Measurements from ENCODE around the gene VPS33B. TPM values are rescaled to one million over a fixed set of nuclear protein-coding genes. Genes with fewer than 3 reads are reported as not detected.

VPS33B gene
- total and polyA plus RNA-seq, 3 donors from 2014 or later, result 12.6 to 20.6 (median 16.9) TPM

DNA sequence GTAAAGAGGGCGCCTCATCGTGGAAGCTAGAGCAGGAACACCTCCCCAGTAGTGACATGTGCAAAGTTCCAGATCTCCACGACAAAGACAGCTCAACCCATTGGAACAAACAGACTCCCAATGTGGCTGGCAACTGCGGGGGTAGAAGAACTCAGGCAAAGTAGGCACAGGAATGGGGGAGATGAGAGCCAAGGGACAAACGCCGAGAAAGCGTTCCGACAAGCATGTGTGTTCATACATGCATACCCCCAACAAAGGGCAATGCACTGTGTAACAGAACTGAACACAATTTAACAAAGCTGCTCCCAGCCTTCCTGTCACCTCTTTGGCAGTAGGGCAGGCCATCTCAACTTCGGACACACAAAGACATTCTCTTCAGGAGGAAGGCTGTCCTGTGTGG is 56.1 kb downstream of the VPS33B start:
- 90 to 93% methylated on average over 9 of the region's 9 CpGs for WGBS, 2 donors
- intact Hi-C loops (cut with DNase I; ENCODE audit: low total_unique reads), result no loop called here

DNA sequence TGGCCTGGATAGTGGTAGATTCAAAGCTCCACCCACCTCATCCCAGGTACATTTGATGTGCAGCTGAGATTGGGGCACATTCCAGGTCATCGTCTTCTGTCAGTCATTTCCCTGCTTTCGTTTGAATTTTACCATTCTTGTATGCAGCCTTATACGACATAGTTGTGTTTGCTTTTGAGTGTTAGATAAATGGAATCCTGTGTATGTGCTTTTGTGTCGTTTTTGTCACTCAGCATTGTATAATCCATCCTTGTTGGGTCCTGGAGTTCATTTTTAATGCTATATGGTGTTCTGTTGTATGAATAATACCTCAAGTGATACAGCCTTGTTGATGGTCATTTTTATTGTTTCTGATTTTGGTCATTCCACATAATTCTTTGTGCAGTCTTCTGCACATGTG is 60.4 kb downstream of the VPS33B start:
- H3K36me3 ChIP-seq (ENCODE audit: low read depth, missing control alignments), result no peaks in the 10 kb centered on the region
- WGBS, 2 donors, result 84 to 87% methylated on average over 4 of the region's 4 CpGs
- H3K27me3 ChIP-seq, result no peaks in the 10 kb centered on the region
- no peak overlapping the region for H3K27ac ChIP-seq
- H3K4me1 ChIP-seq, result peaks cover 7% of the 10 kb centered on the region
- intact Hi-C loops (cut with DNase I; ENCODE audit: low total_unique reads), result no loop called here
- TF ChIP-seq POLR2A (IDR thresholded peaks at IDR 0.05), result no peak
- TF ChIP-seq, protein P1, sequence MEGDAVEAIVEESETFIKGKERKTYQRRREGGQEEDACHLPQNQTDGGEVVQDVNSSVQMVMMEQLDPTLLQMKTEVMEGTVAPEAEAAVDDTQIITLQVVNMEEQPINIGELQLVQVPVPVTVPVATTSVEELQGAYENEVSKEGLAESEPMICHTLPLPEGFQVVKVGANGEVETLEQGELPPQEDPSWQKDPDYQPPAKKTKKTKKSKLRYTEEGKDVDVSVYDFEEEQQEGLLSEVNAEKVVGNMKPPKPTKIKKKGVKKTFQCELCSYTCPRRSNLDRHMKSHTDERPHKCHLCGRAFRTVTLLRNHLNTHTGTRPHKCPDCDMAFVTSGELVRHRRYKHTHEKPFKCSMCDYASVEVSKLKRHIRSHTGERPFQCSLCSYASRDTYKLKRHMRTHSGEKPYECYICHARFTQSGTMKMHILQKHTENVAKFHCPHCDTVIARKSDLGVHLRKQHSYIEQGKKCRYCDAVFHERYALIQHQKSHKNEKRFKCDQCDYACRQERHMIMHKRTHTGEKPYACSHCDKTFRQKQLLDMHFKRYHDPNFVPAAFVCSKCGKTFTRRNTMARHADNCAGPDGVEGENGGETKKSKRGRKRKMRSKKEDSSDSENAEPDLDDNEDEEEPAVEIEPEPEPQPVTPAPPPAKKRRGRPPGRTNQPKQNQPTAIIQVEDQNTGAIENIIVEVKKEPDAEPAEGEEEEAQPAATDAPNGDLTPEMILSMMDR (IDR thresholded peaks at IDR 0.05), result no peak
- DNase-seq, result no peak
- H3K9me3 ChIP-seq, result no peaks in the 10 kb centered on the region
- H3K4me3 ChIP-seq, result no peak overlapping the region

More for the DNA sequence above, 56.1 kb downstream of the VPS33B start:
- no peaks in the 10 kb centered on the region for H3K9me3 ChIP-seq
- H3K27ac ChIP-seq, result no peak overlapping the region
- DNase-seq, result no peak
- no peak overlapping the region for H3K4me3 ChIP-seq
- no peaks in the 10 kb centered on the region for H3K36me3 ChIP-seq (ENCODE audit: low read depth, missing control alignments)
- no peaks in the 10 kb centered on the region for H3K4me1 ChIP-seq
- TF ChIP-seq, protein P1 (IDR thresholded peaks at IDR 0.05), result no peak
- no peak for TF ChIP-seq POLR2A (IDR thresholded peaks at IDR 0.05)
- no peaks in the 10 kb centered on the region for H3K27me3 ChIP-seq

DNA sequence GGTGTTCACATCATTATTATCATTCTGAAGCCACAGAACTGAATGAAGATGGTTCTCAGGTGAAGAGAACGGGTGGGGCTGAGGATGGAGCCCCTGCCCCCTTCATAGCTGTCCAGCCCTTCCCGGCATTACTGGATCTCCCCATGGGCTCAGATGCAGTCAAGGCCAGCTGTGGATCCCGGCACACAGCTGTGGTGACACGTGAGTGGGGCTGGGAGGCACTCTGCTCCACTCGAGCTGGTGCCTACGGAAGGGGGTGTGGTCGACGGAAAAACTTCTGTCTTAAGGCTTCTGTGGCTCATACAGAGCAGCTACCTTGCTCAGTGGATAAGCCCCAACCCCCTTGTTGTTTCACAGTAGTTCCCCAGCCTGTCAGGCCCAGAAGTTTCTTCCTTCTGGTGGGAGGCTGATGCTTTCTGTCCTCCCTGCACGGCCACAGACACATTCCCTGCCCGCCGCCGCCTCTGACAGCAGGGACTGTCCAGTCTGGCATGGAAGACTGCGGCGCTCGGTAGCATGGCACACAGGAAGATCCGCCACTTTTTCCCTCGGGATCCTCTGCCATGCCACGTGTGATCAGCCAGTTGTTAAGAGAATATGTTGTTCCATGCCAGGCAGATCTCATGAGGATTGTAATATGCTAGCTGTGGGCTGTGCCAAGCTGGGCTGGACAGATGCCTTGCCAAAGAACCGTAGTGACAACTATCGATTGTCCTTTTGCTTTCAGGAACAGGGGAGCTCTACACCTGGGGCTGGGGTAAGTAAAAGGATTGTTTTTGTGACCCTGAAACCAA is 61.9 kb downstream of the VPS33B start:
- H3K4me3 ChIP-seq, result no peak overlapping the region
- DNase-seq, result no peak
- intact Hi-C loops (cut with DNase I; ENCODE audit: low total_unique reads), result no loop called here
- no peaks in the 10 kb centered on the region for H3K36me3 ChIP-seq (ENCODE audit: low read depth, missing control alignments)
- H3K4me1 ChIP-seq, result peaks cover 14% of the 10 kb centered on the region
- H3K27ac ChIP-seq, result no peak overlapping the region
- H3K9me3 ChIP-seq, result no peaks in the 10 kb centered on the region
- TF ChIP-seq POLR2A (IDR thresholded peaks at IDR 0.05), result no peak
- TF ChIP-seq, protein P1 (IDR thresholded peaks at IDR 0.05), result no peak
- H3K27me3 ChIP-seq, result no peaks in the 10 kb centered on the region
- 84 to 86% methylated on average over 17 to 20 of the region's 20 CpGs for WGBS, 2 donors

DNA sequence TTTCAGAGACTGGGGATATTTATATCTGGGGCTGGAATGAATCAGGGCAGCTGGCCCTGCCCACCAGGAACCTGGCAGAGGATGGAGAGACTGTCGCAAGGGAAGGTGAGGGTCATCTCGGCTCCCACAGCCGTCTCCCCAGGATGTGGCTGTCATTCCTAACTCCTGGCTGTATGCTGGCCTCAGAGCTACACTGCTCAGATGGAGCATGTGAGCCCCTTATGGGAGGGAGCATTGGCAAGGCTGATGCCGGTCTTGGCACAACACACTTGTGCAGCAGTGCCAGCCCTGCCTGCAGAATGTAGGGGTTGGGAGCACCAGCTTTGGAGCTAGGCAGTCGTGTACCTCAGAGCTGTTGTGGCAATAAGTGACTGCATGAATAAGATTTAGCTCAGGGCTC is 62.5 kb downstream of the VPS33B start:
- Histone ChIP-seq H3K27ac (no peak overlapping the region), H3K4me1 (peaks cover 19% of the 10 kb centered on the region), H3K27me3 (no peaks in the 10 kb centered on the region), H3K4me3 (no peak overlapping the region), H3K9me3 (no peaks in the 10 kb centered on the region), H3K36me3 (ENCODE audit: low read depth, missing control alignments) (no peaks in the 10 kb centered on the region)
- no peak for TF ChIP-seq POLR2A (IDR thresholded peaks at IDR 0.05)
- intact Hi-C loops (cut with DNase I; ENCODE audit: low total_unique reads), result no loop called here
- no peak for DNase-seq
- WGBS, 2 donors, result 66 to 82% methylated on average over 3 to 5 of the region's 5 CpGs

DNA sequence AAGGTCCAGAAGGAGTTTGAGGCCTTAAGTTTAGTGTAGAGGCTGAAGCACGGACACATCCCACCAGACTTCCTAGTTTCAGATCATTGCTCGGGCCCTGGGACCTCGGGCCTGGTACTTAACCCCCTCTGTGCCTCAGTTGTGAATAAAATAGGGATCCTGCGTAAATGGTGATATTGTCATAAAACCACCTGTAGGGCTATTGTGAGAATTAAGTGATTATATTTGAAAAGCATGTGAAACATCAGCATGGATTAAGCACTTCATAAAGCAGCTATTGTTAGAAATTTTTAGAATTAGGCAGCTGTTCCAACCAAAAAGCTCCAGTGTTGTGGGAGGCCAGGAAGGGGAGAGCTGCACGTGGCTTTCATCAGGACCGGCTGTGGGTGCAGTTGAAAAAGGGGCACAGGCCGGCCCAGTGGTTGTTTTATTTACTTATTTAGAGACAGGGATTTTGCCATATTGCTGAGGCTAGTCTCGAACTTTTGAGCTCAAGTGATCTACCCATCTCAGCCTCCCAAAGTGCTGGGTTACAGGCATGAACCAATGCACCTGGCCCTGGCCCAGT is 63.3 kb downstream of the VPS33B start:
- Histone ChIP-seq H3K36me3 (ENCODE audit: low read depth, missing control alignments) (no peaks in the 10 kb centered on the region), H3K27ac (no peak overlapping the region), H3K27me3 (no peaks in the 10 kb centered on the region), H3K4me1 (peaks cover 19% of the 10 kb centered on the region), H3K9me3 (no peaks in the 10 kb centered on the region), H3K4me3 (no peak overlapping the region)
- 80 to 92% methylated on average over 8 of the region's 8 CpGs for WGBS, 2 donors
- no peak for DNase-seq
- TF ChIP-seq POLR2A (IDR thresholded peaks at IDR 0.05), result no peak
- TF ChIP-seq, protein P1 (IDR thresholded peaks at IDR 0.05), result no peak
- intact Hi-C loops (cut with DNase I; ENCODE audit: low total_unique reads), result no loop called here

All from testis (tissue), 3 donors.